GM12892 (cell line): ENCODE measurements around the gene TMEM178B.

Experiments
- POLR2A ChIP-seq: IDR thresholded peaks from 2 replicates; pipeline ENCODE4 v1.6.1; 2011; ENCODE audit warnings: low read depth, low read length, control low read depth
- TAF1 ChIP-seq: IDR thresholded peaks from 2 replicates; pipeline ENCODE4 v1.6.1; 2011; ENCODE audit warnings: low read depth, mild to moderate bottlenecking, control low read depth, low read length, borderline replicate concordance

DNA sequence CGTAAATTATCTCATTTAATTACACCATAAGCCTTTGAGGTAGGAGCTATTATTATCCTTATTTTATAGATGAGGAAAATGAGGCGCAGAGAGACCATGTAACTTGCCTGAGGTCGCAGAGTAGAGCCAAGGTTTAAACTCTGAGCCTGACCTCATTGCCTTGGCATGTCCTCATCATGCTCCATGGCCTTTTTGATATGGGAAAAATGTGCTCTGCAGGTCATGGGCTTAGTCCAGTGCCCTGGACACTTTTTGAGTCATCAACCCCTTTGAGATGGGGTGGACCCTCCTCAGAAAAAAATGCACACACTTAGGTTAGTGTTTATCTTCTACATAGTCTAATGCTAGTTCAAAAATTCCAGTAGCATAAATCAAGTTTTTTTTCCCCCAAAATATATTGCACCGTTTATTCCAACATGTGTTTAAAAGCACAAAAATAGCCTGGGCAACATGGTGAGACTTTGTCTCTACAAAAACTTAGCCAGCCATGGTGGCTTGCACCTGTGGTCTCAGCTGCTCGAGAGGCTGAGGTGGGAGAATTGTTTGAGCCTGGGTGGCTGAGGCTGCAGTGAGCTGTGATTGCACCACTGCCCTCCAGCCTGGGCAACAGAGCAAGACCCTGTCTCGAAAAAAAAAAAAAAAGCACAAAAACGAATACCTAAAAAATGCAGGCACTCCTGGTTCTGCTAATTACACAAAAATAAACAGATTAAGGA is 28.6 kb upstream of the TMEM178B start:
- TF ChIP-seq TAF1 = no peak
- no peak for TF ChIP-seq POLR2A
